Endothelial cell of umbilical vein (primary cell): ENCODE measurements around the gene EPB41L1. TPM values are rescaled to one million over a fixed set of nuclear protein-coding genes. Genes with fewer than 3 reads are reported as not detected.

Source experiments
- BruUV-seq: library from RNA; stranded (reverse); fragments of 400-500 nt; replicated peaks from 2 replicates; lab custom pipeline; 2021; lab: Mats Ljungman, UMichigan
- CTCF ChIA-PET: fragments of 300-600, 350-600 bp; sonication (Branson Sonifier 250); formaldehyde crosslinking; loops from one replicate; lab custom pipeline; 2021; ENCODE audit warnings: antibody characterized with exemption, inconsistent platforms; lab: Charles Lee
- POLR2A ChIA-PET: fragments of 300-600, 350-600 bp; sonication (Branson Sonifier 250); formaldehyde crosslinking; loops from one replicate; lab custom pipeline; 2021; ENCODE audit warnings: antibody characterized with exemption, inconsistent platforms; lab: Charles Lee
- DNase-seq: peaks from one replicate; pipeline ENCODE4 v3.0.0-alpha.2; 2011; ENCODE audit warnings: low read depth, low spot score
- FAIRE-seq: peaks from 2 replicates; lab custom pipeline; 2011; peaks lifted over from hg19 to GRCh38; lab: Jason Lieb, UNC
- H2AFZ ChIP-seq: 2 replicates; pipeline ENCODE4 v1.6.0; 2012; ENCODE audit warnings: low read depth, low read length, control low read depth, inconsistent platforms
- H3K27ac ChIP-seq: 2 replicates; pipeline ENCODE4 v1.5.1; 2011; ENCODE audit warnings: low read depth, mild to moderate bottlenecking, control low read depth, low read length, moderate library complexity; ENCODE audit not compliant: insufficient read depth
- H3K27me3 ChIP-seq, 2 experiments: 2 replicates each; pipeline versions ENCODE4 v1.6.0 to v1.6.1; 2011; ENCODE audit warnings: low read length in 2 of 2, mixed read lengths in 1 of 2; ENCODE audit not compliant: control insufficient read depth in 2 of 2, insufficient read depth in 2 of 2
- H3K36me3 ChIP-seq, 2 experiments: 2 replicates in 1 of 2; 3 replicates in 1 of 2; pipeline ENCODE4 v1.5.1; 2011; ENCODE audit warnings: low read length in 2 of 2, mild to moderate bottlenecking in 1 of 2, moderate library complexity in 1 of 2; ENCODE audit not compliant: control insufficient read depth in 2 of 2, insufficient read depth in 2 of 2; ENCODE audit errors: extremely low read depth in 1 of 2
- H3K4me1 ChIP-seq: 3 replicates; pipeline ENCODE4 v1.5.1; 2011; ENCODE audit warnings: mild to moderate bottlenecking, low read length; ENCODE audit not compliant: control insufficient read depth, insufficient read depth; ENCODE audit errors: extremely low read depth
- H3K4me2 ChIP-seq: 2 replicates; pipeline ENCODE4 v1.6.1; 2011; ENCODE audit warnings: low read length, control low read depth, mixed read lengths; ENCODE audit not compliant: insufficient read depth
- H3K4me3 ChIP-seq, 3 experiments: fragments of 200-600 bp in 1 of 3; sonication (generic), shearing (Covaris generic) in 1 of 3; replicated peaks in 1 of 3; 2 replicates each; pipeline ENCODE4 v1.5.1; 2011 to 2016; ENCODE audit warnings: control low read depth in 3 of 3, low read length in 3 of 3, mild to moderate bottlenecking in 2 of 3, inconsistent platforms in 1 of 3, low read depth in 1 of 3, moderate library complexity in 1 of 3; ENCODE audit not compliant: insufficient read depth in 1 of 3
- H3K79me2 ChIP-seq: 2 replicates; pipeline ENCODE4 v1.6.0; 2012; ENCODE audit warnings: low read length, inconsistent platforms; ENCODE audit not compliant: control insufficient read depth, insufficient read depth
- H3K9ac ChIP-seq: replicated peaks from 2 replicates; pipeline ENCODE3; 2011; ENCODE audit warnings: low read length, control low read depth; ENCODE audit not compliant: insufficient read depth; ENCODE audit errors: extremely low read depth
- H3K9me1 ChIP-seq: replicated peaks from 3 replicates; pipeline ENCODE4 v1.6.0; 2011; ENCODE audit warnings: mild to moderate bottlenecking, low read length; ENCODE audit not compliant: control insufficient read depth, insufficient read depth; ENCODE audit errors: extremely low read depth
- H3K9me3 ChIP-seq: replicated peaks from 2 replicates; pipeline ENCODE4 v1.5.1; 2012; ENCODE audit warnings: low read length, inconsistent platforms; ENCODE audit not compliant: control insufficient read depth, insufficient read depth
- H4K20me1 ChIP-seq: replicated peaks from 2 replicates; pipeline ENCODE3; 2011; ENCODE audit warnings: mild to moderate bottlenecking, low read length; ENCODE audit not compliant: control insufficient read depth, insufficient read depth; ENCODE audit errors: extremely low read depth
- CTCF ChIP-seq, 2 donors: IDR thresholded peaks; 1 replicate in 1 of 2; 2 replicates in 1 of 2; pipeline ENCODE4 v1.5.1; 2011; ENCODE audit warnings: low read length in 2 of 2, mild to moderate bottlenecking in 2 of 2, moderate library complexity in 2 of 2, control low read depth in 1 of 2, inconsistent platforms in 1 of 2, low read depth in 1 of 2; ENCODE audit not compliant: insufficient read depth in 1 of 2; ENCODE audit errors: extremely low read depth in 1 of 2
- FOS ChIP-seq: IDR thresholded peaks from 2 replicates; pipeline ENCODE4 v1.6.1; 2011; ENCODE audit warnings: mild to moderate bottlenecking, low read length, moderate library complexity, borderline replicate concordance; ENCODE audit not compliant: insufficient read depth
- GATA2 ChIP-seq: IDR thresholded peaks from 2 replicates; pipeline ENCODE4 v1.7.0; 2011; ENCODE audit warnings: low read depth, mild to moderate bottlenecking, moderate library complexity, mixed read lengths, low read length; ENCODE audit not compliant: insufficient read length, insufficient read depth
- JUN ChIP-seq: IDR thresholded peaks from 2 replicates; pipeline ENCODE4 v1.6.1; 2011; ENCODE audit warnings: borderline replicate concordance, low read depth; ENCODE audit not compliant: insufficient read length, insufficient read depth
- MYC ChIP-seq: IDR thresholded peaks from one replicate; pipeline ENCODE4 v1.6.1; 2011; ENCODE audit warnings: mild to moderate bottlenecking, low read depth, low read length
- POLR2A ChIP-seq: IDR thresholded peaks from 2 replicates; pipeline ENCODE4 v1.6.1; 2012; ENCODE audit warnings: low read depth, mild to moderate bottlenecking, control low read depth, low read length
- POLR2AphosphoS5 ChIP-seq: IDR thresholded peaks from 2 replicates; pipeline ENCODE4 v1.6.1; 2012; ENCODE audit warnings: low read depth, mild to moderate bottlenecking, control low read depth, low read length, moderate library complexity; ENCODE audit not compliant: insufficient read depth
- dilution Hi-C: fragments of 300-500 bp; cut with MboI; formaldehyde crosslinking; loops from one replicate; pipeline ENCODE4 v1.15.0; 2019; ENCODE audit warnings: low sequenced_read_pairs; ENCODE audit not compliant: extremely low pct_ligation_motif_present
- intact Hi-C: fragments of 100-400 bp; cut with micrococcal nuclease; formaldehyde crosslinking; loops from one replicate; pipeline ENCODE4 v1.10.0; 2022
- polyA plus RNA-seq, 4 experiments: library from polyadenylated mRNA; depleted of rRNA in 3 of 4; stranded (reverse) in 3 of 4; unstranded in 1 of 4; fragments of >200 nt; gene quantifications; 2 replicates each; pipeline versions ENCODE4 v1.2.1 to v1.2.3, GENCODE V29; 2011 to 2012; ENCODE audit warnings: missing spikeins in 1 of 4
- total RNA-seq: library from RNA; stranded (reverse); gene quantifications from 2 replicates; pipeline ENCODE4 v1.2.3, GENCODE V29; 2021

The EPB41L1 gene
- total and polyA plus RNA-seq, 2 donors (not counting 3 experiments of a cell fraction or from before 2014, with no cell fraction given), result 6.1 to 12.2 TPM

DNA sequence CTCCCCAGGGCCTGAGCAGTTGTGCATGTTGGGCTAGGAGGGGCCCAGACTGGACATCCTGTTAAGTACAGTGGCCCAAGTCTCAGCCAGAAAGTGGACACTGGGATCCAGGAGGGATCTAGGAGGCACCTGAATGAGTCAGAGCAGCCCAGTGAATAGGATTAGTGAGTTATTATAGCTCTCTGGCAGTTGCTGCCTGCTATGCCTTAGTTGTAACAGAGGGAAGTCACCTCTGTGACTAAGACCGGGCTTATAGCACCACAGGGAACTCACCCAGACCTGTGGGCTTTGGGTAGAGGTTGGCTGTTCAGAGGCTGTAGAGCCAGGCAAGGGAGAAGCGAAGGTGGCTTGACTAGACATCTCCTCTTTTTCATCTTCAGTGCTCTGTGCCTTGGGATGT lies 42.7 kb downstream of the EPB41L1 start:
- no peak overlapping the region for H2AFZ ChIP-seq
- H3K9me3 ChIP-seq, result no peaks in the 10 kb centered on the region
- no peak for DNase-seq
- H3K27ac ChIP-seq, result no peak overlapping the region
- no peak for FAIRE-seq
- H3K4me3 ChIP-seq, result no peak overlapping the region
- no peaks in the 10 kb centered on the region for H3K27me3 ChIP-seq
- CTCF ChIA-PET, result interaction anchor here (1.4 to 5.2 kb wide), 5 partner anchors 13 to 243 kb away, joined by 3 to 67 read pairs (median 6); no protein-coding TSS in a partner anchor
- H3K4me2 ChIP-seq, result no peak overlapping the region
- no peak for TF ChIP-seq GATA2
- no peak for TF ChIP-seq POLR2AphosphoS5
- TF ChIP-seq JUN, result no peak
- BruUV-seq, result no TSS peak
- POLR2A ChIA-PET, result no interaction called here
- no peaks in the 10 kb centered on the region for H3K9me1 ChIP-seq
- no peak overlapping the region for H3K9ac ChIP-seq
- no peaks in the 10 kb centered on the region for H4K20me1 ChIP-seq
- dilution Hi-C loops, result no loop called here
- H3K79me2 ChIP-seq, result no peaks in the 10 kb centered on the region
- no peaks in the 10 kb centered on the region for H3K36me3 ChIP-seq
- no peaks in the 10 kb centered on the region for H3K4me1 ChIP-seq
- intact Hi-C loops, result no loop called here

DNA sequence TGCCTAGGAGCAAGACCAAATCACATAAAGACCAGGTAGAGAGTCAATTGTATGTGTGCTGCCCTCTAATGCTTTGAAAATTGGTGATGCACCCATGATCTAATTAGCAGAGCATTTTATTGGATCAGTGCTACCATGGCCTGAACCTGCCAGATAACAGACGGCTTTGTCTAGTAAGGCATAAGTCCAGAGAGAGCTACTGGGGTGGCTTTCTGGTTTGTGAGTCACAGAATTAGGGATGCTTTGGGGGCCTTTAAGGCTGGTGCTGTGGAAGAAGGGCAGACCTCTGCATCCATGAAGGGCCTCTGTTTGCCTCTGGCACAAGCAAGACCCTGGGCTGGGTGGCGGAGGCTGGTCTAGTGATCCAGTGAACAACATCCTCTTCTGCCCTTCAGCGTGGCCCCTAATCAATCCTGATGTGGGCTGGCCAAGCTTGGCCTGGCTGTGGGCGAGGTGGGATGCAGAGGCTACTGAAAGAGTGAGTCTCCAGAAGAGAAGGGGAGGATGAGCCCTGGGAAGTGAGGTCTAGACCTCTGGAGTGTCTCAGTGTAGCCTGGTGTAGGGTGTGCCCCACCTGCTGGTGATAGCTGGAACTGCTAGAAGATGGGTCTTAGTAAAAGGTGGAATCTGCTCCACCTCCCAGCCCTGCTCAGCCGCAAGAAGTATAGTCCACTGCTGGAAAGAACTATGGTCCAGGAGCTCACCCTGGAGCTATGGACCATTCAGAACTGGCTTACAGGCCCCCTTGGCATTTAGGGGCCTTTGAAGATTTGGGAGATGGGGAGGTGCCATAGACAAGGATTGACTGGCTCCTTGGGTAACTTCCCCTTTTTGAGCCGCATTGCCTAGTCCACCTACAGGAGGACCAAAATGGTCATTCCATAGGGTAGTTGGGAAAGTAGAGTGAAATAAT lies 45.1 kb downstream of the EPB41L1 start:
- dilution Hi-C loops (no loop called here), intact Hi-C loops (loop anchor here (1.0 kb wide), 2 partner anchors 43 to 207 kb away; no protein-coding TSS in a partner anchor)
- H3K4me3 ChIP-seq, result no peak overlapping the region
- no peaks in the 10 kb centered on the region for H3K36me3 ChIP-seq
- peaks cover 0 to 4% of the 10 kb centered on the region in 2 experiments for H3K27me3 ChIP-seq
- H3K9me1 ChIP-seq, result no peaks in the 10 kb centered on the region
- peak; percentile 66 for DNase-seq
- ChIA-PET POLR2A (no interaction called here), CTCF (interaction anchor here (0.5 to 6.3 kb wide), 35 partner anchors 9 to 253 kb away, joined by 3 to 203 read pairs (median 5); partner anchors contain the start of gene SCAND1)
- H3K27ac ChIP-seq, result no peak overlapping the region
- no peaks in the 10 kb centered on the region for H3K4me1 ChIP-seq
- H2AFZ ChIP-seq, result no peak overlapping the region
- H3K9me3 ChIP-seq, result no peaks in the 10 kb centered on the region
- H3K79me2 ChIP-seq, result no peaks in the 10 kb centered on the region
- BruUV-seq, result no TSS peak
- FAIRE-seq, result peak; percentile 90
- H3K9ac ChIP-seq, result no peak overlapping the region
- TF ChIP-seq POLR2A (no peak), GATA2 (no peak), FOS (no peak), CTCF (IDR thresholded peaks at IDR 0.05; ENCODE audit: extremely low read depth in 1 of 2, insufficient read depth in 1 of 2, low read depth in 1 of 2, low read length in 2 of 2) (peak; percentile 86 to 91), MYC (no peak)
- H3K4me2 ChIP-seq, result no peak overlapping the region
- no peaks in the 10 kb centered on the region for H4K20me1 ChIP-seq
